ENCODE data around the gene VN1R2.
"Not testable (repeated sequence)": the region's sequence is repeated elsewhere in the genome, so short reads cannot be mapped to it uniquely, and the experiment has no call there.

The VN1R2 gene

GRCh38 chr19:53290758-53291549 is 32.9 kb downstream of the VN1R2 start:
- H3K4me1 Mint-ChIP-seq: no peaks in the 10 kb centered on the region
- H3K36me3 Mint-ChIP-seq: no peaks in the 10 kb centered on the region
- H3K9me3 Mint-ChIP-seq: peaks cover 23% of the 10 kb centered on the region
- no peak overlapping the region for H3K27ac Mint-ChIP-seq
- H3K27me3 Mint-ChIP-seq: no peaks in the 10 kb centered on the region
- H3K4me3 Mint-ChIP-seq: no peak overlapping the region
- no peak for ATAC-seq

- no peak overlapping the region for H3K27ac Mint-ChIP-seq
- no peaks in the 10 kb centered on the region for H3K4me1 Mint-ChIP-seq
- H3K36me3 Mint-ChIP-seq: no peaks in the 10 kb centered on the region
- H3K4me3 Mint-ChIP-seq: no peak overlapping the region
- no peak for ATAC-seq
- H3K27me3 Mint-ChIP-seq: no peaks in the 10 kb centered on the region
- H3K9me3 Mint-ChIP-seq: peaks cover 23% of the 10 kb centered on the region
Measured at GRCh38 chr19:53294786-53295441, 36.8 kb downstream of the VN1R2 start.

GRCh38 chr19:53301341-53301740 is 43.2 kb downstream of the VN1R2 start:
- H3K27ac Mint-ChIP-seq, ATAC-seq, H3K36me3 Mint-ChIP-seq, H3K4me1 Mint-ChIP-seq, H3K9me3 Mint-ChIP-seq, H3K4me3 Mint-ChIP-seq: not testable (repeated sequence)
- peaks cover 20% of the 10 kb centered on the region for H3K27me3 Mint-ChIP-seq

- Mint-ChIP-seq H3K27me3 (peaks cover 19% of the 10 kb centered on the region), H3K36me3 (no peaks in the 10 kb centered on the region), H3K4me1 (no peaks in the 10 kb centered on the region), H3K27ac (no peak overlapping the region), H3K9me3 (peaks cover 23% of the 10 kb centered on the region), H3K4me3 (no peak overlapping the region)
- ATAC-seq: no peak
Measured at GRCh38 chr19:53308339-53308811, 50.3 kb downstream of the VN1R2 start.
